EL (cell line): ENCODE results near the gene TRPM3.

Source experiments
- DNase-seq: peaks from one replicate; pipeline ENCODE4 v3.0.0-alpha.2; 2016

TRPM3 gene

DNA sequence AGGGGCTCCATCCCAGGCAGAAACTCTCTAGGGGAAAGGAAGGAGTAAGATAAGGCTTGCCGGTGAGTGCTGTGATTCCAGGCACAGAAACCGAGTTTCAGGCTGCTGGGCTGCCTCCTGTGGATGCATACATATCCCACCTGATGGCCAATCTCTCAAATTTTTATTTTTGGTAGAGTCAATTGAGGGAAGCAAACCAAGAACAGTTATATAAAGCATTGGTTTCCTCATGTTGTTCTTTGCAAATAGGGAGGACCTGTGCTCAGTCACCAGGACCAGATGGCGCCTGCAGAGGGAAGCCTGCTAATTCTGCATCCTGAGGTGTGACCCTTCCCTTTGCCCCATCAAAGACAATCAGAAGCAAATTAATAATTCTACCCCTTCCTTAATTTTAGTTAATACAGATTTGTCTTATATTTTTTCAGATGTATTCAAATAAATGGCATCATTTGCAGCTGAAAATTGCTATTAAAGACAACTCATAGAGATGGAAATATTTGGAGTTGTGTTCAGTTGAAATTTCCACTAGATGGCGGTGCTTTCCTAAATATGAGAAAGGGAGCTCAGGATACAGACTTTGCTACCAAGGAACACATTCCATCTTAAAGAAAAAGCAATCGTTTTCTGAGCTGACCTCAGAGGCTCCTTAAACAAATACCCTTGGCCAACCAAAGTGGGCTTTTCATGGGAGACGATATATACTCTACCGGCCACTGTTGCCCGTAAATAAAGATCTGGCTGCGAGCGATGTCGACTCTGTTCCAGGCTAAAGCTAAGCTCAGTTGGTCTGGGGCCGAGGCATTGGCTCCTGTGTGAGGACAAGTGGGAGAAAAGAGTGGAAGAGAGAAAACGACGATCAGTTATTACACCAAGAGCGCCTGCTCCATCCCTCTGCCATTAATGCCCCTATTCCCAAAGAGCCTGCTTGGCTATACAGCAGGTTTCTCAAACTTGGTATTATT, 481.3 kb downstream of the TRPM3 start:
- DNase-seq: peak; percentile 57

DNA sequence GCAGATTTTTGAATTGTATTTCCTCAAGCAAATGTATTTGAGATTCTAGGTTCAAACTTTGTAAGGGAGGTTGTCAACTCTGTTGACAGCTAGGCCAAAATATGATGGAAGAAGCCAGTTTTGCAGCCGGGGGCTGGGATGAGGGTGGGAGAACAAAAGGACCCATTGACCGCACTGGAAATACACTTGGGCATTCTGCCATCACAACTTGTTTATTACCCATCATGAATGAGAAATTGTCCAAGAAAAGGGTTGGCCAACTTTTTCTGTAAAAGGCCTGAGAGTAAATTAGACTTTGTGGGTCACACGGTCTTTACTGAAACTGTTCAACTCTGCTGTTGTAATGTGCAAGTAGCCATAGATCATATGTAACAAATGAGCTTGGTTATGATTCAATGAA, 485.6 kb downstream of the TRPM3 start:
- DNase-seq: no peak

DNA sequence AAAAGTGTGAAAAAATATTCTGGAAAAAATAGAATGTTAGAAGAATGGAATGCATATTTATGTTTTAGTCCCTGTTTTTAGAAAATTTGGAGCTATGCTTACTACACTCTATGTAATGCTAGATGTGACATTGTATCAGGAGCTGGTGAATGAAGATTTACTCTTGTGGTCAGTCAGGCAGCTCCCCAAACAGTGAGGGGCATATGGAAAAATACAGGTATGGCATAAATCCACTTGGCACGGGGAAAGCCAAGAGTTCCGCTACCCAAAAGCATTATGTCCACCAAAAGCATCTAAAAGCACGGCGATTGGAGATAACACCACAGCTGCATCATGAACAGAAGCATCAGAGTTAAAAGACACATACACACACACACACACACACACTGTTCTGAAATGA, 486.7 kb downstream of the TRPM3 start:
- DNase-seq: no peak

GRCh38 chr9:70630971-70631370, 490.4 kb downstream of the TRPM3 start:
- no peak for DNase-seq

DNA sequence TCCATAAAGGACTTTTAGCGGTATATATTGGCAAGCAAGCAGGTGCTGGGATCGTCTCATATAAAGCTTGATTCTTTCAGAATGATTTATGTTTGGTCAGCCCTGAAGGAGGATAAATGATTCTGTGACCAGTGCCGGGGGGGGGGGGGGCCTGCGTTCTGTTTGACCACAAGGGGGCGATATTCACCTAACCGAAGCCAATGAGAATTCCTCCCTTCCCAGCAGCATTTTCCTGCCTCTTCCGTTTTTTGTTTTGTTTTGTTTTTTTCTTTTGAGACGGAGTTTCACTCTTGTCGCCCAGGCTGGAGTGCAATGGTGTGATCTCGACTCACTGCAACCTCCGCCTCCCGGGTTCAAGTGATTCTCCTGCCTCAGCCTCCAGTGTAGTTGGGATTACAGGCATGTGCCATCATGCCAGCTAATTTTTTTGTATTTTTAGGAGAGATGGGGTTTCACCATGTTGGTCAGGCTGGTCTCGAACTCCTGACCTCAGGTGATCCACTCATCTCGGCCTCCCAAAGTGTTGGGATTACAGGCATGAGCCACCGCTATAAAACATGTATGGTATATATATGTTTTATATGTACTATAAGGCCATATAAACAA, 492.2 kb downstream of the TRPM3 start:
- DNase-seq: peak; percentile 16

- DNase-seq: no peak
These were observed 496.3 kb downstream of the TRPM3 start for GRCh38 chr9:70625078-70625477.

- DNase-seq: no peak
These were observed 502.6 kb downstream of the TRPM3 start for GRCh38 chr9:70618784-70619183.

GRCh38 chr9:70617033-70617828, 504.2 kb downstream of the TRPM3 start:
- no peak for DNase-seq

DNA sequence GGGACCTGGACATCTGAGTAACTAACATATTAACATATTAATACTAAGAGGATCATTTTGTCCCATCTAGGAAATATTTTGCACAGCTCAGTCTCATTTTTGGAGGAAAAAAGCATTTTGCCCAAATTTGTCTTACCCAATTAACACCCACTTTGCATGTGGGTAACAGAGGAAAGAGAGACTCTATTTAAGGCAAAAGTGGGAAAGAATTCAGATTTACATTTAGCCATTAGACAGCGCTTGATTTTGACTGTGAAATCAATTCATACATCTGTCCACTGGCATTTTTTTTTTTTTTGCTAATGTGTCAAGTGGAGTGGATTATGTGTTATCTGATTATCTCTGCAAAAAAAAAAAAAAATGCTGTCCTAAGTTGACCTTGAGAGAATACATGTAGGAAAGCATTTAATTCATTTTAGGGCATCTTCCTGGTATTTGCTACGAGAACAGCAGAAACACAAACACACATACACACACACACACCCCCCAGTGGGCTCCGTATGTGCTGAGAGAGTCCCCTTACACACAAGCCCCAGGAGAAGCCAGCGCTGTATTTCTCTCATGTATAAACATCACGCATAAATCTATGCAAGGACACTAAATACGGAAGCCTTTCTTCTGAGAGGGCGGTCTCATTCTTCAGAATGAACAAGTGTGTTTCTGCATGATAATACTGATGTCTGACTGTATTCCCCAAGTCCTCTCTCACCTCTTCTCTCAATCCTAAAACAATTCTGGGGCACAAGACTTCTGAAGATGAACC, 505.0 kb downstream of the TRPM3 start:
- no peak for DNase-seq

- DNase-seq: no peak
These were observed 505.8 kb downstream of the TRPM3 start for GRCh38 chr9:70615464-70616138.

GRCh38 chr9:70614786-70615463, 506.5 kb downstream of the TRPM3 start:
- DNase-seq: no peak

GRCh38 chr9:70613024-70613768, 508.2 kb downstream of the TRPM3 start:
- no peak for DNase-seq

- no peak for DNase-seq
These were observed 511.2 kb downstream of the TRPM3 start for GRCh38 chr9:70610287-70610644.

DNA sequence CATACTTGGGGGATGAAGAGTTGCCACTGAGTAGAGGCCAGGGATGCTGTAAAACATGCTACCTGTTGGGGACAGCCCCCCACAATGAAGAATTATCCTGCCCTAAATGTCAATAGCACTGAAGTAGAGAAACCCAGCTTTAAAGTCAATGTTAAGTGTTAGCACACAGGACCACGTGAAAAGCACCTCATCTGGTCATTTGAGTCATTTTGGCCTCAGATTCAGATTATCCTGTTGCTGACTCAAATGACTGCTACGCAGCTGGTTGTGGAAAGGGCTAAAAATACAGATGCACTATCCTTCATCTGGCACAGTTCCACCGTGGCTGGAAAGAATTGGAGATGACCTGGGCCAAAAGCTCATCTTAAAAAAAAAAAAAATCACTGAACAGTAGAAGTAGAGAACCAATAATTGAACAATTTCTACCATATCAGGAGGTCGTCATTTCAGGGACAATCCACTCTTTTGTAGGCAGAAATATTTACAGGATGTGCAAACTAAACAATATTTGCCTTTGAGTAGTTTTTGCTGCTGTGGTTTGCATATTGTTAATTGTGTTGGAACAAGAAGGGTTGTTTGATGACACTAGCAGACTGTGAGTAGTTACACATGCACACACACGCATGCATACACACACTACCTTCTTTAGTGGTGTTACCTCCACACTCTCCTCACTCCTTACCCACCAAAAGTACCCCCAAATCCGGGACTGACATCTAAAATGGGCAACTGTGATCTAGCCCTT, 511.7 kb downstream of the TRPM3 start:
- peak; percentile 91 for DNase-seq

GRCh38 chr9:70609011-70609410, 512.4 kb downstream of the TRPM3 start:
- no peak for DNase-seq

GRCh38 chr9:70607926-70608325, 513.5 kb downstream of the TRPM3 start:
- no peak for DNase-seq

DNA sequence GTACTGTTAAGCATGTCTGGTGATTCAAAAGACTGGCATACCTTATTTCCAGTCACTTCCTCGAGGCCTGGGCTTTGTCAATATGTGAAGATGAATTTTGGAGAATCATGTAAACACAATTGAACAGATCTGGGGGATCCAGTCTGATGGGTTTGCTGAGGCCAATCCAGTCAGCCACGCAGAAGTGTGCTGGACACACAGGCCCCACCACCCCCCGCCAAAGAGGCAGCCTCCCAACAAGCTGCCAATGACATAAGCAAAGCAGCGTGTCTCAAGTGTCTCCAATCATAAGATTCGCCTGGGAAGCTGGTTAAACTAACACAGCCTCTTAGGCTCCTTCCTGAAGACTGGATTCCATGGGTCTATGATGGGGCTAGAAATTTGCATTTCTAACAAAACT, 514.1 kb downstream of the TRPM3 start:
- no peak for DNase-seq

DNA sequence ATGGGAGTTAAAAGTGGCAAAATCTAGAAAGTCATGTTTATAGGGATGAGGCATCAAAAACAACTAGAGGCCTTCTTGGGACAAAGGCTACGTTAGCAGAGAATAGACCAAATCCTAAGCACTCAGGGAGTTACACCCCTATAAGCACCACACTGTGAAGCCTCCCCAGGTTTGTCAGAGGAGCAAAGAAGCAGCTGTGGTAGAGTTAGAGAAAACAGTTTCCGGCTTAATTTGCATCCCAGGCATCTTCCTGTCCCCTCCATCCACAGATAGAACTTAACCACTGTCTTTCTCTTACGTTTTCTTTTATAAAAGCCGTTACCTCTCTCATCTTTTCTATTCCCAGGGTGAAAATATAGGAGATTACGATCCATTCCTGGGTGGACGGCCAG, 518.4 kb downstream of the TRPM3 start:
- no peak for DNase-seq

GRCh38 chr9:70602321-70603019, 519.0 kb downstream of the TRPM3 start:
- peak; percentile 87 for DNase-seq
